ENCODE results near the gene TRPV5. TPM values are rescaled to one million over a fixed set of nuclear protein-coding genes. Genes with fewer than 3 reads are reported as not detected.

TRPV5 gene
- total RNA-seq, 1 donor from 2014 or later, result not detected

Other genes starting within 250 kb of the TRPV5 start
- not detected in 2 replicates for gene PRSS1, start 184.3 kb downstream of the TRPV5 start, total RNA-seq
- not detected in 2 replicates for gene PRSS2, start 162.8 kb downstream of the TRPV5 start, total RNA-seq
- 2.4 and 3.0 TPM in 2 replicates for gene EPHB6, start 78.7 kb downstream of the TRPV5 start, total RNA-seq
- gene TRPV6, start 48.0 kb downstream of the TRPV5 start, total RNA-seq, result 0.07 TPM in 1 of 2 replicates, not detected in the other
- gene LLCFC1, start 5.7 kb upstream of the TRPV5 start, total RNA-seq, result not detected in 2 replicates
- gene KEL, start 28.6 kb upstream of the TRPV5 start, total RNA-seq, result 0.78 and 0.96 TPM in 2 replicates
- gene OR9A2, start 93.4 kb upstream of the TRPV5 start, total RNA-seq, result 0.30 TPM in 1 of 2 replicates, not detected in the other
- gene OR6V1, start 118.6 kb upstream of the TRPV5 start, total RNA-seq, result not detected in 2 replicates
- not detected in 2 replicates for gene PIP, start 198.3 kb upstream of the TRPV5 start, total RNA-seq
- not detected in 2 replicates for gene TAS2R39, start 249.7 kb upstream of the TRPV5 start, total RNA-seq